NCI-H226 (cell line): ENCODE data around the gene POLR2I.
"Not testable (repeated sequence)": the region's sequence is repeated elsewhere in the genome, so short reads cannot be mapped to it uniquely, and the experiment has no call there.

Source experiments
- DNase-seq: peaks from one replicate; pipeline ENCODE4 v3.0.0-alpha.2; 2015

The POLR2I gene

DNA sequence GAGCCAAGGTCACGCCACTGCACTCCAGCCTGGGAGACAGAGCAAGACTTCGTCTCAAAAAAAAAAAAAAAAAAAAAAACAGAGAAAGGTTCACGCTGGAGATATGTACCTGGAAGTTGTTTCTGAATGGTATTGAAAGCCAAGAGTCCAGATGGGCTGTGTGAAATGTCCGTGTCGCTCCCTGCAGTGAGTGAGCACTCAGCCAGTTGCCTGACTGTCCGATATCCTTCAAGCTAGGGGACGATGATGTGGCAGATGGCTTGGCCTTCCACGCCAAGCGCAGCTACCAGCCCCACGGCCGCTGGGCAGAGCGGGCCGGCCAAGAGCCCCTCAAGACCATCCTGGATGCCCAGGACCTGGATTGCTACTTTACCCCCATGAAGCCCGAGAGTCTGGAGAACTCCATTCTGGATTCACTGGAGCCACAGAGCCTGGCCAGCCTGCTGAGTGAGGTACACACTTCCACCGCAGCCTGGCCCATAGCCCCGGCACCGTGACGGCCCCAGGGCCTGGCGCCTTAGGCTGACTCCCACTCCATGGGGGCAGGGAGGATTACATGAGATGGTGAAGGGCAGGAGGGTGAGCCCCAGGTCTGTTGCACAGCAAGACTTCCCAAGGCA is 15.4 kb downstream of the POLR2I start:
- DNase-seq, result no peak

GRCh38 chr19:36097036-36097435 is 17.6 kb downstream of the POLR2I start:
- no peak for DNase-seq

- DNase-seq, result no peak
Observed at GRCh38 chr19:36093687-36094086, 21.0 kb downstream of the POLR2I start.

DNA sequence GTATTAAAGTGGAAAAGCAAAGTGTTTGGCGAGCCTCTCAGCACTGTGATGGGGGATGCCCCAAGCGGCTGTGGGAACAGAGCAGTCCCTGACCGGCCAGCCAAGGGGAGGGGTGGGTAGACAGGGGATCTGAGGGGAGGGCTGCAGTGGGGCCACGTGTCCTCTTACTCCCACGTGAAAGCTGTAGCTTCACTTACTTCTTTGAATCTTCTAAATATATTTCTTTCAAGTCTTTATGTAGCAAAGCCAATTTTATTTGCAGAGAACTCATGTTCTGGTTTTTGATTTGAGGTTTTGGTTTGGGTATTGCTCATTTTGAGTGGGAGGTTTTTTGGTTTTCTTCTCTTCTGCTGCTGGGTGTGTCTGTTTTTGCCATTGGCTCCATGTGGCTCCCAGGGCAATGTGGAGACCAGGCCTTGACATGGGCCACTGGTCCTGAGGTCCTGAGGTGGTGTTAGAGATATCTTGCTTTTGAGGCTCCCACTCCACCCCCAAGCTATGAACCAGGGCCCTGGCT is 21.5 kb downstream of the POLR2I start:
- DNase-seq, result no peak

DNA sequence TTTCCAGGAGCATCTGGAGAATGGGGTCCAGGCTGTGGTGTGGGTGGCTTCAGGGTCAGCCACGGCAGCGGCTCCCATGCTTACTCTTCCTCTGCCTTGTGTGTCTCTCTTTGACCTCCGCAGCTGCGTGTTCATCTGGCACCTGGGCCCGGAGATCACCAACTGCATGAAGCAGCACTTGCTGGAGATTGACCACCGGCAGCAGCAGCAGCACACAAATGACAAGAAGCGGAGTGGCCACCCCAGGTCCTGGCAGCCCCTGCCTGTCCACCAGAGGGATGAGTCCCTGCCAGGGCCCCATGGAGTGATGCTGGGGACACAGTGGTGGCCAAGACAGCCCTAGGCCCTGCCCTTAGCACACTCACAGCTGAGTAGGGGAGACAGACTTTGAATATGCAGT is 22.1 kb downstream of the POLR2I start:
- no peak for DNase-seq

DNA sequence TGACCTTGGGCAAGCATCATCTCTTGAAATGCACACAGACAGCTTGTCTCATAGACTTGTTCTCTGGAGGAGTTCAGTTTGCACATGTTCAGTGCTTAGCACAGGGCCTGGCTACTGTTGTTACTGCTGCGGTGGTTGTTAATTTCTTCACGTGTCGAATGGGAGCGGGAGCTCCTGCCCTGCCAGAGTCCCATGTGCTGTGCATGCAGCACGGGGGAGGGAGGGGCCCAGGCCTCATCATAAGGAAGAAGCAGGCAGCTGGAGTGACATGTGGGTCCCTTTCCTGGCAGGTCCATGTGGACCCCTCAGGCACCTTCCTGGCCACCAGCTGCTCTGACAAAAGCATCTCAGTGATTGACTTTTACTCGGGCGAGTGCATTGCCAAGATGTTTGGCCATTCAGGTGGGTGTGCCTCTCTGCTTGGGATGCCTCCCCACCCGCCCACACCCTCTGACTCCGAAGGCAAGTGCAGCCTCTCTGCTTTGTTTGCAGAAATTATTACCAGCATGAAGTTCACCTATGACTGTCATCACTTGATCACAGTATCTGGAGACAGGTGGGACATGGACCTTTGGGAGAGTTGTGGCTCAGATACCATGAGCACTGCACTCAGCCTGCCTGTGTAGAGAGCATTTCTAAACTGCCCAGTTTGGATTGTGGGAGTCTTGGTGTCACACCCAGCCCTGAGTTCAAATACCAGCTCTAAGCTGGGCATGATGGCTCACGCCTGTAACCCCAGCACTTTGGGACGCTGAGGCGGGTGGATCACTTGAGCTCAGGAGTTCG is 23.6 kb downstream of the POLR2I start:
- DNase-seq, result no peak

DNA sequence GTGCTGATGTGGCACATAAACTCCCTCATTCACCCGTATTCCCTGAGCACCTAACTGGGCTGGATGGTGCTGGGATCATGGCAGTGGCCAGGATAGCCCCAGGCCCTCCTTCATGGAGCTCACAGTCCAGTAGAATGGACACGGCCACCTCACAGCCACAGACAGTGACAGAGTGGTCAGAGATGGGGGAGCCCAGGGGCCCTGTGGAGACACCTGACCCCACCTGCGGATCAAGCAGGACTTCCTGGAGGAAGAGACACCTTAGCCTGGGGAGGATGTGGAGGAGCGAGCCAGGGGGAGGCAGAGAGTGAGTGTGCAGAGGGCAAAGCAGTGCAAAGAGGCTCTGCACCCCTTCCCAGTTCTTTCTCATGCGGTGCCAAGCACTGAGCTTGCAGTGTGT is 24.8 kb downstream of the POLR2I start:
- no peak for DNase-seq

DNA sequence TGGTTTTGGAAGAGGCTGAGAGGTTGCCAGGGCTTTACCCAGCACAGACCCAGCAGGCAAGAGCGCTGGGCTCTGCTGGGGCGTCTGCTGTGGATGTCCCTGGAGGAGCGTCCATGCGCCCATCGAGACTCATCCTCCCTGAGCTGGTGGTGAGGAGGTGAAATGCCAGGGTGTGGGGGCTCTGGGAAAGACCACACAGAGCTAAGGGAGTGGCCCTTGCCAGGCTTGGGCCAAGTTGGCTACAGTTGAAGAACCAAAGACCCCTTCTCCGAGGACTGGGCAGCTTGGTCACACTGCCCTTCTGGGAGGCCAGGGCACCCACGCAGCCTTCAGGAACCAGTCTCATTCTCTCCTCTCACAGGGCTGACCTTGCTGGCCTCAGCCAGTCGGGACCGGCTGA is 28.3 kb downstream of the POLR2I start:
- no peak for DNase-seq

GRCh38 chr19:36084231-36085009 is 30.3 kb downstream of the POLR2I start:
- no peak for DNase-seq

- no peak for DNase-seq
Observed at GRCh38 chr19:36082916-36083315, 31.8 kb downstream of the POLR2I start.

GRCh38 chr19:36081894-36082293 is 32.8 kb downstream of the POLR2I start:
- no peak for DNase-seq

DNA sequence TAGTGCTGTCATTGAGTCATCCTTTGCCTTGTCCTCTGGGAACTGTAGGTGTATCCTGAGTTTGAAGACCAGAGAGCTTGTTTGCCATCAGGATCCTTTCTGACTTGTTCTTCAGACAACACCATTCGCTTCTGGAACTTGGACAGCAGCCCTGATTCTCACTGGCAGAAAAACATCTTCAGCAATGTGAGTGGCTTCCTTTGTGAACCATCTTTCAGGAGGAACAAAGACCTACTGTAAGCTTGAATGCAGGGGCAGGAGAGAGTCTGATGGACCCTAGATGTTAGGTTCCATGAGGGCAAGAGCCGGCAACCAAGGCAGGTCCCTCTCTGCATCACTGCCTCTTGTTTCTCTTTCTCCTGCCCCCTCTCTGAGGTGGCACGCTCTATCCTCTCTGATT is 33.3 kb downstream of the POLR2I start:
- no peak for DNase-seq

DNA sequence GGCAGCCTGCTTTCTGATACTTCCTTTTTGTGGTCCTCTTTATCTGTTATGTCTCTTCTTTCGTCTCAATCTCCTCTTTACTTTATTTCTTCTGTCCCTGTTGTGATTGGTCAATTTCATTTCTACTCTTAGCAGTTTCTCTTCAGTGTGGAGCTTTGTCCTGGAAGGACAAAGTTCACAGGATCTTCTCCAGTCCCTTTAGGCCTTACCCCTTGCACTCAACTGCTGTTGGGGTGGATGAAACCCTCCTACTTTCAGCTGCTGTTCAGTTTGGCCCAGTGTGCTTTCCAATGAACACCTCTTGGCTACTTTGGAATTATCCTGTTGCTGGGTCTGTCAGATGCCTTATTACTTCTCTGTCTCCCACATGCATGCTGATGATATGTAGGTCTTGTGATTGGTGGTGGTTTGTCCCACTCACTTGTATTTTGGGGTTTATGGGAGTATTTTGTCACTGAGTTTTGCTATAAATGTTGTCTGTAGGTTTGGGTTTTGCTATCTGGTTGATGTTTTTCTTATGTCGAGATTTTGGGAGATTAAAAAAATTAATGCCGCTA is 35.2 kb downstream of the POLR2I start:
- DNase-seq, result no peak

DNA sequence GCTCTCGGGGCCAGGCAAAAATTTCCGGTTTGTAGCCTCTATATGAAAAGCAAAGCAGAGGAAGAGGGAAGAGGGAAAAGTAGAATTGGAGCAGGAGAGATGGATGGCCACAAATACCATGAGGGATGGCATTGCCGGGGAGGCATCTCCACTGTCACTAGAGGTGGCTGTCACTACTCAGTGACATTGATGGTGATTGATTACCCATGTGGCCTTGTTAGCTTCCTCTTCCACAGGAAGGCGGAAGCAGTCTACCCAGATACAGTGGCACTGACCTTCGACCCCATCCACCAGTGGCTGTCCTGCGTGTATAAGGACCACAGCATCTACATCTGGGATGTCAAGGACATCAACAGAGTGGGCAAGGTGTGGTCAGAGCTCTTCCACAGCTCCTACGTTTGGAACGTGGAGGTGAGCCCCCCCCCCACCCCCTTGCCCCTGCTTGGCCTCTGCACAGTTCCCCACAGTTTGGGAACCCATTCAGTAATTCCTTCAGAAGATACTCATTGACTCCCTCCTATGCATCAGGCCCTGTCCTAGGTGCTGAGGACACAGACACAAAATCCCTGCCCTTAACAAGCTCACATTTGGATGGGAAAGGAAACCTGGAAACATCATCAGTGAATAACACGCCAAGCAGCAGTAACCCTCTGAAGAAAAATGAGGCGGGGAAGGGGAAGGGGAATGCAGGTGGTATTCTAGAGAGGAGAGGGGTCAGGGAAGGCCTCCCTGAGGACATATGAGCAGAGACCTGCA is 41.4 kb downstream of the POLR2I start:
- no peak for DNase-seq

GRCh38 chr19:36072081-36072480 is 42.6 kb downstream of the POLR2I start:
- no peak for DNase-seq

- DNase-seq, result not testable (repeated sequence)
Observed at GRCh38 chr19:36068810-36069499, 45.7 kb downstream of the POLR2I start.

- no peak for DNase-seq
Observed at GRCh38 chr19:36067681-36068080, 47.0 kb downstream of the POLR2I start.

DNA sequence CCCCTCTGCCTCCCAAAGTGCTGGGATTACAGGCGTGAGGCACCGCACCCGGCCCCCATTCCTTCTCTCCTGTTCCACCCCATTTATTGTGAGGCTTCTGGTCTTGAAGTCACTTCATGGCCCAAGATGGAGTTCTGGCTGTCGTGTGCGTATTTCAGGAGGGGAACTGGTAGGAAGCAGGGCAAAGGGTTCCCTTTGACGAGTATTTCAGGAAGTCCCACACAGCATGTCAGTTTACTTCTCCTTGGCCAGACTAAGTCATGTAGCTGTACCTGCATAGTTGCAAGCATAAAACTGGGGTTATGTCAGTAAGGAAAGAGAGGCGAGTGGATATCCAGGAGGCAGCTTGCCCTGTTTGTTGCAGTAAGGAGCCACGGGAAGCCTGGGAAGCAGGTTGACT is 49.8 kb downstream of the POLR2I start:
- no peak for DNase-seq
